ENCODE results near the gene LAMA2. TPM values are rescaled to one million over a fixed set of nuclear protein-coding genes. Genes with fewer than 3 reads are reported as not detected.

LAMA2 gene
- total RNA-seq, 1 experiment from 2014 or later: 0.28 TPM

DNA sequence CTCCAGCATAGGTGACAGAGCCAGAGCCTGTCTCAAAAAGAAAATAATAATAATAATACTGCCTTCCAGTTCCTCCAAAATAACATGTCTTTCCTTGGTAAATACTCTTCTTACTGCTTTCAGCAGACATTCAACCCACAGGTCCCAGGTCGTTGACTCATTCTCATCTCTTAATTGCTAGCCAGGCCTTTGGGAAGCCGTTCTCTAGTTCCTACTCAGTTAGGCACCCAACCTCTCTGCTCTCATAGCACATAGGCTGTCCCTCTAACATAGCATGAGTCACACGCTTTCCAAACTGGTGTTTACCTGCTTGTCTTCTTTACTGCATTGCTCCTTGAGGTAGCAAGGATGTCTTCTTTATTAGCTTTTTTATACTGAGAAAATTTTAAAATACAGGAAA is 98.8 kb downstream of the LAMA2 start:
- BruUV-seq (replicated peaks): no TSS peak
- intact Hi-C loops (cut with micrococcal nuclease; ENCODE audit: unreplicated experiment): no loop called here
- DNase-seq (ENCODE audit: low read depth, low spot score): no peak
- no peak for ATAC-seq
- CTCF ChIA-PET: no interaction called here
- no peaks in the 10 kb centered on the region for H3K36me3 ChIP-seq (ENCODE audit: control insufficient read depth, insufficient read depth, low read length)
- H3K9me3 ChIP-seq (ENCODE audit: control insufficient read depth, insufficient read depth, low read depth, low read length): no peaks in the 10 kb centered on the region
- in situ Hi-C loops (cut with HindIII; ENCODE audit: low pct_unique_long_range_greater_than_20kb, low sequenced_read_pairs): no loop called here
- H3K27me3 ChIP-seq (ENCODE audit: control insufficient read depth, insufficient read depth, low read length): no peaks in the 10 kb centered on the region
- POLR2A ChIA-PET: no interaction called here
- no peak overlapping the region for H3K4me3 ChIP-seq (ENCODE audit: low read depth in 2 of 2, low read length in 2 of 2)
- H3K4me1 ChIP-seq (ENCODE audit: control insufficient read depth, insufficient read depth, low read length): no peaks in the 10 kb centered on the region
- H3K27ac ChIP-seq (ENCODE audit: low read length): no peak overlapping the region
- TF ChIP-seq, protein P1, sequence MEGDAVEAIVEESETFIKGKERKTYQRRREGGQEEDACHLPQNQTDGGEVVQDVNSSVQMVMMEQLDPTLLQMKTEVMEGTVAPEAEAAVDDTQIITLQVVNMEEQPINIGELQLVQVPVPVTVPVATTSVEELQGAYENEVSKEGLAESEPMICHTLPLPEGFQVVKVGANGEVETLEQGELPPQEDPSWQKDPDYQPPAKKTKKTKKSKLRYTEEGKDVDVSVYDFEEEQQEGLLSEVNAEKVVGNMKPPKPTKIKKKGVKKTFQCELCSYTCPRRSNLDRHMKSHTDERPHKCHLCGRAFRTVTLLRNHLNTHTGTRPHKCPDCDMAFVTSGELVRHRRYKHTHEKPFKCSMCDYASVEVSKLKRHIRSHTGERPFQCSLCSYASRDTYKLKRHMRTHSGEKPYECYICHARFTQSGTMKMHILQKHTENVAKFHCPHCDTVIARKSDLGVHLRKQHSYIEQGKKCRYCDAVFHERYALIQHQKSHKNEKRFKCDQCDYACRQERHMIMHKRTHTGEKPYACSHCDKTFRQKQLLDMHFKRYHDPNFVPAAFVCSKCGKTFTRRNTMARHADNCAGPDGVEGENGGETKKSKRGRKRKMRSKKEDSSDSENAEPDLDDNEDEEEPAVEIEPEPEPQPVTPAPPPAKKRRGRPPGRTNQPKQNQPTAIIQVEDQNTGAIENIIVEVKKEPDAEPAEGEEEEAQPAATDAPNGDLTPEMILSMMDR (IDR thresholded peaks at IDR 0.05): no peak
- TF ChIP-seq SIN3A (IDR thresholded peaks at IDR 0.05; ENCODE audit: borderline replicate concordance, insufficient read depth, low read depth, low read length) (no peak), POLR2AphosphoS5 (IDR thresholded peaks at IDR 0.05; ENCODE audit: low read depth, low read length) (no peak), TCF7L2 (IDR thresholded peaks at IDR 0.05; ENCODE audit: low read depth, low read length) (no peak)
- TF ChIP-seq, protein P2, sequence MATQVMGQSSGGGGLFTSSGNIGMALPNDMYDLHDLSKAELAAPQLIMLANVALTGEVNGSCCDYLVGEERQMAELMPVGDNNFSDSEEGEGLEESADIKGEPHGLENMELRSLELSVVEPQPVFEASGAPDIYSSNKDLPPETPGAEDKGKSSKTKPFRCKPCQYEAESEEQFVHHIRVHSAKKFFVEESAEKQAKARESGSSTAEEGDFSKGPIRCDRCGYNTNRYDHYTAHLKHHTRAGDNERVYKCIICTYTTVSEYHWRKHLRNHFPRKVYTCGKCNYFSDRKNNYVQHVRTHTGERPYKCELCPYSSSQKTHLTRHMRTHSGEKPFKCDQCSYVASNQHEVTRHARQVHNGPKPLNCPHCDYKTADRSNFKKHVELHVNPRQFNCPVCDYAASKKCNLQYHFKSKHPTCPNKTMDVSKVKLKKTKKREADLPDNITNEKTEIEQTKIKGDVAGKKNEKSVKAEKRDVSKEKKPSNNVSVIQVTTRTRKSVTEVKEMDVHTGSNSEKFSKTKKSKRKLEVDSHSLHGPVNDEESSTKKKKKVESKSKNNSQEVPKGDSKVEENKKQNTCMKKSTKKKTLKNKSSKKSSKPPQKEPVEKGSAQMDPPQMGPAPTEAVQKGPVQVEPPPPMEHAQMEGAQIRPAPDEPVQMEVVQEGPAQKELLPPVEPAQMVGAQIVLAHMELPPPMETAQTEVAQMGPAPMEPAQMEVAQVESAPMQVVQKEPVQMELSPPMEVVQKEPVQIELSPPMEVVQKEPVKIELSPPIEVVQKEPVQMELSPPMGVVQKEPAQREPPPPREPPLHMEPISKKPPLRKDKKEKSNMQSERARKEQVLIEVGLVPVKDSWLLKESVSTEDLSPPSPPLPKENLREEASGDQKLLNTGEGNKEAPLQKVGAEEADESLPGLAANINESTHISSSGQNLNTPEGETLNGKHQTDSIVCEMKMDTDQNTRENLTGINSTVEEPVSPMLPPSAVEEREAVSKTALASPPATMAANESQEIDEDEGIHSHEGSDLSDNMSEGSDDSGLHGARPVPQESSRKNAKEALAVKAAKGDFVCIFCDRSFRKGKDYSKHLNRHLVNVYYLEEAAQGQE (IDR thresholded peaks at IDR 0.05; ENCODE audit: insufficient read depth in 1 of 2, low read depth in 2 of 2, low read length in 1 of 2): no peak

- POLR2A ChIA-PET: no interaction called here
- H3K4me3 ChIP-seq (ENCODE audit: low read depth in 2 of 2, low read length in 2 of 2): no peak overlapping the region
- DNase-seq (ENCODE audit: low read depth, low spot score) (no peak), ATAC-seq (no peak)
- no peak overlapping the region for H3K27ac ChIP-seq (ENCODE audit: low read length)
- no peaks in the 10 kb centered on the region; the same call in 1 of the 2 replicates for H3K9me3 ChIP-seq (ENCODE audit: control insufficient read depth, insufficient read depth, low read depth, low read length)
- CTCF ChIA-PET: interaction anchor here (0.6 kb wide), 1 partner anchor 220 kb away, joined by 5 read pairs; no protein-coding TSS in a partner anchor
- no peaks in the 10 kb centered on the region for H3K36me3 ChIP-seq (ENCODE audit: control insufficient read depth, insufficient read depth, low read length)
- H3K27me3 ChIP-seq (ENCODE audit: control insufficient read depth, insufficient read depth, low read length): no peaks in the 10 kb centered on the region
- no TSS peak for BruUV-seq (replicated peaks)
- TF ChIP-seq, protein P2 (IDR thresholded peaks at IDR 0.05; ENCODE audit: insufficient read depth in 1 of 2, low read depth in 2 of 2, low read length in 1 of 2): no peak
- TF ChIP-seq TCF7L2 (IDR thresholded peaks at IDR 0.05; ENCODE audit: low read depth, low read length): no peak
- no peak for TF ChIP-seq POLR2AphosphoS5 (IDR thresholded peaks at IDR 0.05; ENCODE audit: low read depth, low read length)
- TF ChIP-seq, protein P1 (IDR thresholded peaks at IDR 0.05): no peak
- no peak for TF ChIP-seq SIN3A (IDR thresholded peaks at IDR 0.05; ENCODE audit: borderline replicate concordance, insufficient read depth, low read depth, low read length)
- H3K4me1 ChIP-seq (ENCODE audit: control insufficient read depth, insufficient read depth, low read length): no peaks in the 10 kb centered on the region
- intact Hi-C loops (cut with micrococcal nuclease; ENCODE audit: unreplicated experiment) (no loop called here), in situ Hi-C loops (cut with HindIII; ENCODE audit: low pct_unique_long_range_greater_than_20kb, low sequenced_read_pairs) (no loop called here)
These were observed 107.4 kb downstream of the LAMA2 start for GRCh38 chr6:128990360-128990759.
